ENCODE results near the gene KRTAP19-6. TPM values are rescaled to one million over a fixed set of nuclear protein-coding genes. Genes with fewer than 3 reads are reported as not detected.

Gene KRTAP19-6
- total RNA-seq, result not detected in 2 replicates

GRCh38 chr21:30541764-30542163 lies at the start of gene KRTAP19-6:
TSS of gene KRTAP19-6 (minus strand) at chr21:30541864. CDS start at chr21:30541833, 31 bp downstream.

GRCh38 chr21:30590297-30590696 lies 48.6 kb upstream of the KRTAP19-6 start, which contains the start of gene KRTAP22-2:
TSS of gene KRTAP22-2 (minus strand) at chr21:30590397.

GRCh38 chr21:30561264-30561895 lies 19.7 kb upstream of the KRTAP19-6 start, which contains the start of gene KRTAP19-7:
TSS of gene KRTAP19-7 (minus strand) at chr21:30561314. CDS start at chr21:30561289, 25 bp downstream.

GRCh38 chr21:30502041-30502440 lies 39.6 kb downstream of the KRTAP19-6 start, which contains the start of gene KRTAP19-5:
TSS of gene KRTAP19-5 (minus strand) at chr21:30502141. CDS start at chr21:30502090, 51 bp downstream.

GRCh38 chr21:30497065-30497464 lies 44.6 kb downstream of the KRTAP19-6 start, which contains the start of gene KRTAP19-4:
TSS of gene KRTAP19-4 (minus strand) at chr21:30497165. CDS start at chr21:30497110, 55 bp downstream.

GRCh38 chr21:30491963-30492428 lies 49.7 kb downstream of the KRTAP19-6 start, which contains the start of gene KRTAP19-3:
TSS of gene KRTAP19-3 (minus strand) at chr21:30492013. CDS start at chr21:30491957, 56 bp downstream.

Other genes starting within 250 kb of the KRTAP19-6 start
- gene KRTAP26-1, start 221.5 kb downstream of the KRTAP19-6 start, total RNA-seq, result not detected in 2 replicates
- gene KRTAP27-1, start 204.2 kb downstream of the KRTAP19-6 start, total RNA-seq, result not detected in 2 replicates
- gene KRTAP23-1, start 193.3 kb downstream of the KRTAP19-6 start, total RNA-seq, result not detected in 2 replicates
- gene KRTAP13-2, start 169.6 kb downstream of the KRTAP19-6 start, total RNA-seq, result not detected in 2 replicates
- gene KRTAP13-1, start 145.8 kb downstream of the KRTAP19-6 start, total RNA-seq, result not detected in 2 replicates
- gene KRTAP13-3, start 115.9 kb downstream of the KRTAP19-6 start, total RNA-seq, result not detected in 2 replicates
- gene KRTAP13-4, start 111.6 kb downstream of the KRTAP19-6 start, total RNA-seq, result not detected in 2 replicates
- not detected in 2 replicates for gene KRTAP15-1, start 101.6 kb downstream of the KRTAP19-6 start, total RNA-seq
- gene KRTAP19-1, start 61.5 kb downstream of the KRTAP19-6 start, total RNA-seq, result not detected in 2 replicates
- not detected in 2 replicates for gene KRTAP19-2, start 54.4 kb downstream of the KRTAP19-6 start, total RNA-seq
- gene KRTAP19-3, start 49.9 kb downstream of the KRTAP19-6 start, total RNA-seq, result not detected in 2 replicates
- gene KRTAP19-4, start 44.7 kb downstream of the KRTAP19-6 start, total RNA-seq, result not detected in 2 replicates
- gene KRTAP19-5, start 39.7 kb downstream of the KRTAP19-6 start, total RNA-seq, result not detected in 2 replicates
- not detected in 2 replicates for gene KRTAP19-7, start 19.4 kb upstream of the KRTAP19-6 start, total RNA-seq
- gene KRTAP22-2, start 48.5 kb upstream of the KRTAP19-6 start, total RNA-seq, result not detected in 2 replicates
- gene KRTAP6-3, start 50.6 kb upstream of the KRTAP19-6 start, total RNA-seq, result not detected in 2 replicates
- not detected in 2 replicates for gene KRTAP6-2, start 57.0 kb upstream of the KRTAP19-6 start, total RNA-seq
- gene KRTAP22-1, start 59.2 kb upstream of the KRTAP19-6 start, total RNA-seq, result not detected in 2 replicates
- gene KRTAP6-1, start 72.1 kb upstream of the KRTAP19-6 start, total RNA-seq, result not detected in 2 replicates
- not detected in 2 replicates for gene KRTAP20-1, start 74.6 kb upstream of the KRTAP19-6 start, total RNA-seq
- gene KRTAP20-4, start 78.8 kb upstream of the KRTAP19-6 start, total RNA-seq, result not detected in 2 replicates
- gene KRTAP20-2, start 93.3 kb upstream of the KRTAP19-6 start, total RNA-seq, result not detected in 2 replicates
- not detected in 2 replicates for gene KRTAP20-3, start 101.0 kb upstream of the KRTAP19-6 start, total RNA-seq
- gene KRTAP21-3, start 176.9 kb upstream of the KRTAP19-6 start, total RNA-seq, result not detected in 2 replicates
- gene KRTAP21-2, start 205.4 kb upstream of the KRTAP19-6 start, total RNA-seq, result not detected in 2 replicates
- gene KRTAP21-1, start 213.6 kb upstream of the KRTAP19-6 start, total RNA-seq, result not detected in 2 replicates